HEK293T (cell line): ENCODE results near the gene RBM20.

ENCODE experiments used
- BHLHE40 ChIP-seq: fragments of 450-650 bp; IDR thresholded peaks from 2 replicates; pipeline ENCODE4 v1.6.1; 2016; ENCODE audit warnings: mild to moderate bottlenecking, moderate library complexity, borderline replicate concordance
- FOXA1 ChIP-seq: fragments of 450-650 bp; IDR thresholded peaks from 2 replicates; pipeline ENCODE4 v1.6.1; 2016; ENCODE audit warnings: mild to moderate bottlenecking
- FOXM1 ChIP-seq: fragments of 450-650 bp; IDR thresholded peaks from 2 replicates; pipeline ENCODE4 v1.6.1; 2017; ENCODE audit warnings: mild to moderate bottlenecking, borderline replicate concordance
- HDGF ChIP-seq: fragments of 450-650 bp; IDR thresholded peaks from 2 replicates; pipeline ENCODE4 v1.6.1; 2017; ENCODE audit warnings: antibody characterized with exemption, borderline replicate concordance
- LEF1 ChIP-seq: fragments of 450-650 bp; IDR thresholded peaks from 2 replicates; pipeline ENCODE4 v1.6.1; 2017; ENCODE audit warnings: mild to moderate bottlenecking, borderline replicate concordance
- NFRKB ChIP-seq: fragments of 450-650 bp; IDR thresholded peaks from 2 replicates; pipeline ENCODE4 v1.6.1; 2016; ENCODE audit warnings: mild to moderate bottlenecking, moderate library complexity
- SP1 ChIP-seq: fragments of 450-650 bp; IDR thresholded peaks from 2 replicates; pipeline ENCODE4 v1.6.1; 2017
- SUZ12 ChIP-seq: fragments of 450-650 bp; IDR thresholded peaks from 2 replicates; pipeline ENCODE4 v1.6.1; 2016; ENCODE audit warnings: mild to moderate bottlenecking
- TF ChIP-seq, protein P1 (sequence below): fragments of 450-650 bp; IDR thresholded peaks from 2 replicates; pipeline ENCODE4 v1.6.1; 2016

DNA sequence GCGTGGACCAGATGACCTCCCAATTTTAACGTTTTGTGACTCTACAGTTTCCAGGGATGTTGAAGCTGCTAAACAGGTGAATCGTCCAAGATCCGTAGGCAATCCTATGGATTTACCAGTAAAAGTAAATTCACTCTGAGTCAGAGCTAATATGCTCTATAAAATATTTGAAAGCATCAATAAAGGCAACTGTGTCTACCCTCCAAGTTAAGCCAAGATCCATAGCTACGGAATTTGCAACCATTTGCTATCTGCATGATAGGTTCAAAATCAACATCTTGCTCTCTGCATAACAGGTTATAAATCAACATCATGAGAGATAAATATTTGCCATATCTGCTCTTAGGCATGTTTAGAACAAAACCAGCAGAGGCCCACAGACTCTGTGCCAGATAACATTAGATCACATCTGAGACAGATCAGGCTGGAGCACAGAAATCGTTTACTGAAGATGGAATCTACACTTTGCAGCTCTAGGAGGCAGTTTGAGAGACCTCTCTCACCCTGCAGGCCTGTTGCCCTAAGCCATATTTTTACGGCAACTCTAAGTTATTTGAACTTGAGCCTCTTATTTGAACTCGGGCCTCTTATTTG lies 146.9 kb downstream of the RBM20 start:
- TF ChIP-seq, protein P1, sequence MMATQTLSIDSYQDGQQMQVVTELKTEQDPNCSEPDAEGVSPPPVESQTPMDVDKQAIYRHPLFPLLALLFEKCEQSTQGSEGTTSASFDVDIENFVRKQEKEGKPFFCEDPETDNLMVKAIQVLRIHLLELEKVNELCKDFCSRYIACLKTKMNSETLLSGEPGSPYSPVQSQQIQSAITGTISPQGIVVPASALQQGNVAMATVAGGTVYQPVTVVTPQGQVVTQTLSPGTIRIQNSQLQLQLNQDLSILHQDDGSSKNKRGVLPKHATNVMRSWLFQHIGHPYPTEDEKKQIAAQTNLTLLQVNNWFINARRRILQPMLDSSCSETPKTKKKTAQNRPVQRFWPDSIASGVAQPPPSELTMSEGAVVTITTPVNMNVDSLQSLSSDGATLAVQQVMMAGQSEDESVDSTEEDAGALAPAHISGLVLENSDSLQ: no peak
- no peak for TF ChIP-seq HDGF
- no peak for TF ChIP-seq NFRKB
- no peak for TF ChIP-seq FOXA1
- no peak for TF ChIP-seq BHLHE40
- TF ChIP-seq FOXM1: no peak
- TF ChIP-seq SP1: no peak
- no peak for TF ChIP-seq LEF1
- no peak for TF ChIP-seq SUZ12
